ENCODE results near the gene HGFAC.

Gene HGFAC

GRCh38 chr4:3492741-3493719 is 51.3 kb downstream of the HGFAC start:
- DNase-seq: no peak

- no peak for DNase-seq
These were observed 52.1 kb downstream of the HGFAC start for GRCh38 chr4:3493720-3494461.

- no peak for DNase-seq
These were observed 52.7 kb downstream of the HGFAC start for GRCh38 chr4:3494462-3494871.

- no peak for DNase-seq
These were observed 53.6 kb downstream of the HGFAC start for GRCh38 chr4:3495204-3495975.

GRCh38 chr4:3496021-3496420 is 54.3 kb downstream of the HGFAC start:
- no peak for DNase-seq

- DNase-seq: no peak
These were observed 55.3 kb downstream of the HGFAC start for GRCh38 chr4:3497095-3497494.

- no peak for DNase-seq
These were observed 56.0 kb downstream of the HGFAC start for GRCh38 chr4:3497523-3498389.

- no peak for DNase-seq
These were observed 56.6 kb downstream of the HGFAC start for GRCh38 chr4:3498407-3498806.
